CD4-positive, CD25-positive, alpha-beta regulatory T cell (primary cell): ENCODE data around the gene MMD. TPM values are rescaled to one million over a fixed set of nuclear protein-coding genes. Genes with fewer than 3 reads are reported as not detected.
A peak's percentile ranks its signal among the peaks of the same experiment; 100 is the strongest.
"Not testable (repeated sequence)": the region's sequence is repeated elsewhere in the genome, so short reads cannot be mapped to it uniquely, and the experiment has no call there.

Experiments used
- ATAC-seq, 2 donors: fragments of 150-1000 bp; cut with Tn5 transposase; one replicate each; pipeline ENCODE4 v1.10.0; 2021; ENCODE audit warnings: low read depth in 2 of 2, moderate number of reproducible peaks in 2 of 2, moderate library complexity in 1 of 2
- DNase-seq, 3 donors: peaks; one replicate each; pipeline versions ENCODE4 v3.0.0 to v3.0.0-alpha.2; 2012 to 2022; ENCODE audit warnings: mixed read lengths in 1 of 3
- H3K27ac ChIP-seq: one replicate; pipeline ENCODE4 v1.7.0; 2013; ENCODE audit warnings: mild to moderate bottlenecking, low read length; ENCODE audit not compliant: insufficient read depth, poor library complexity, severe bottlenecking
- H3K27me3 ChIP-seq: one replicate; pipeline ENCODE4 v1.7.0; 2013; ENCODE audit warnings: low read length; ENCODE audit not compliant: control insufficient read depth, insufficient read depth
- H3K36me3 ChIP-seq: one replicate; pipeline ENCODE4 v1.7.0; 2013; ENCODE audit warnings: mild to moderate bottlenecking, low read length, moderate library complexity; ENCODE audit not compliant: control insufficient read depth, insufficient read depth
- H3K4me1 ChIP-seq: 2 replicates; pipeline ENCODE4 v1.7.0; 2013; ENCODE audit warnings: mild to moderate bottlenecking, low read length; ENCODE audit not compliant: insufficient read depth, control insufficient read depth, poor library complexity, severe bottlenecking
- H3K4me3 ChIP-seq: one replicate; pipeline ENCODE4 v1.7.0; 2013; ENCODE audit warnings: low read depth, mild to moderate bottlenecking, low read length, moderate library complexity
- H3K9me3 ChIP-seq, 2 experiments: 1 replicate in 1 of 2; 2 replicates in 1 of 2; pipeline ENCODE4 v1.7.0; 2013; ENCODE audit warnings: low read length in 2 of 2, mild to moderate bottlenecking in 1 of 2, moderate library complexity in 1 of 2; ENCODE audit not compliant: control insufficient read depth in 2 of 2
- H3K27ac Mint-ChIP-seq, 3 donors: one replicate each; pipeline ENCODE4 v1.8.0; 2020 to 2022; ENCODE audit warnings: mild to moderate bottlenecking in 3 of 3, mixed read lengths in 3 of 3, moderate library complexity in 2 of 3
- H3K27me3 Mint-ChIP-seq: one replicate; pipeline ENCODE4 v1.8.0; 2022; ENCODE audit warnings: mild to moderate bottlenecking, mixed read lengths
- H3K36me3 Mint-ChIP-seq: one replicate; pipeline ENCODE4 v1.8.0; 2020; ENCODE audit warnings: mixed read lengths
- H3K4me1 Mint-ChIP-seq, 4 donors: one replicate each; pipeline ENCODE4 v1.8.0; 2020 to 2022; ENCODE audit warnings: mixed read lengths in 4 of 4, mild to moderate bottlenecking in 1 of 4
- H3K4me3 Mint-ChIP-seq, 4 donors: one replicate each; pipeline ENCODE4 v1.8.0; 2020 to 2022; ENCODE audit warnings: mild to moderate bottlenecking in 4 of 4, mixed read lengths in 4 of 4, moderate library complexity in 3 of 4
- H3K9me3 Mint-ChIP-seq, 7 donors: one replicate each; pipeline ENCODE4 v1.8.0; 2020 to 2022; ENCODE audit warnings: mixed read lengths in 7 of 7, mild to moderate bottlenecking in 3 of 7, moderate library complexity in 2 of 7
- polyA plus RNA-seq, 4 donors: library from polyadenylated mRNA; unstranded; fragments of 300-500 nt; fragmentation: Illumina TruSeq; gene quantifications; one replicate each; pipeline ENCODE4 v1.2.3, GENCODE V29; 2021
- total RNA-seq: library from RNA; stranded (reverse); gene quantifications from one replicate; pipeline ENCODE4 v1.2.3, GENCODE V29; 2022

The MMD gene
- total and polyA plus RNA-seq, 5 donors from 2014 or later, result 10.1 to 17.8 (median 12.0) TPM

GRCh38 chr17:55424893-55425540 lies 3.4 kb upstream of the MMD start:
- peaks cover 19% of the 10 kb centered on the region for H3K4me1 ChIP-seq
- DNase-seq, result no peak
- H3K4me1 Mint-ChIP-seq, result peaks cover 3 to 12% (median 8%) of the 10 kb centered on the region in 4 donors
- H3K27me3 Mint-ChIP-seq, result peaks cover 37% of the 10 kb centered on the region
- H3K9me3 Mint-ChIP-seq, result peaks cover 0 to 2% (median 0%) of the 10 kb centered on the region in 7 donors
- H3K36me3 ChIP-seq, result no peaks in the 10 kb centered on the region
- no peak for ATAC-seq
- H3K36me3 Mint-ChIP-seq, result no peaks in the 10 kb centered on the region
- H3K27ac ChIP-seq, result no peak overlapping the region
- H3K27me3 ChIP-seq, result peaks cover 22% of the 10 kb centered on the region
- H3K4me3 Mint-ChIP-seq, result peak overlapping the region in 2 of 4 donors; percentile 26 to 40
- no peak overlapping the region for H3K4me3 ChIP-seq
- no peaks in the 10 kb centered on the region for H3K9me3 ChIP-seq
- no peak overlapping the region for H3K27ac Mint-ChIP-seq

DNA sequence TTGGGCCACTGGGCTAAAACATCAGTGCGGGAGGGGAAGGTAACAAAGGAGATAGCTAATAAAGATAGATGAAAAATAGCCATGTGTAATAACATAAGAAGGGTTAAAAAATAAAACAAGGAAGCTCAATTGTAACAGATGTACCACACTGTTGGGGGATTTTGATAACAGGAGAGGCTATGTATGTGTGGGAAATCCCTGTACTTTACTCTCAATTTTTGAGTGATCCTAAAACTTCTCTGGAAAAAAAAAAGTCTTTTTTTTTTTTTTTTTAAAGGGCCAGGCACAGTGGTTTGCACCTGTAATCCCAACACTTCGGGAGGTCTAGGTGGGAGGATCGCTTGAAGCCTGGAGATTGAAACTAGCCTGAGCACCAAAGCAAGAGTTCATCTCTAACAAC lies 1.9 kb upstream of the MMD start:
- peaks cover 32% of the 10 kb centered on the region for H3K27me3 Mint-ChIP-seq
- H3K36me3 Mint-ChIP-seq, result no peaks in the 10 kb centered on the region
- no peak for DNase-seq
- ATAC-seq, result no peak
- Histone ChIP-seq H3K27me3 (peaks cover 22% of the 10 kb centered on the region), H3K4me1 (peaks cover 33% of the 10 kb centered on the region), H3K9me3 (no peaks in the 10 kb centered on the region), H3K4me3 (no peak overlapping the region), H3K27ac (no peak overlapping the region), H3K36me3 (no peaks in the 10 kb centered on the region)
- peak overlapping the region; percentile 10 to 87 (median 40) for H3K4me3 Mint-ChIP-seq
- peak overlapping the region in 1 of 3 donors; percentile 58 for H3K27ac Mint-ChIP-seq
- peaks cover 0 to 2% (median 0%) of the 10 kb centered on the region in 7 donors for H3K9me3 Mint-ChIP-seq
- H3K4me1 Mint-ChIP-seq, result peaks cover 17 to 27% (median 22%) of the 10 kb centered on the region in 4 donors

DNA sequence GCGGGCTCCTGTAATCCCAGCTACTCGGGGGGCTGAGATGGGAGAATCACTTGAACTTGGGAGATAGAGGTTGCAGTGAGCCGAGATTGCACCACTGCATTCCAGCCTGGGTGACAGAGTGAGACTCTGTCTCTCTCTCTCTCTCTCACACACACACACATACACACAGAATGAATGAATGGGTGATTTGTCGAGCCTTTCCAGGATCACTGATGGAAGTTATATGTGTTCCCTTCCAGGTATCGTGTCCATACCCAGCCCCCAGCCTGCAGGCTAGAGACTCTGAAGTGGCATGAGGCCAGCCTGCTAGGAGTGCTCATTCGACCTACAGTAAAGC lies 1.2 kb upstream of the MMD start:
- not testable (repeated sequence) for H3K36me3 ChIP-seq, DNase-seq, H3K36me3 Mint-ChIP-seq, ATAC-seq, H3K27ac ChIP-seq, H3K9me3 Mint-ChIP-seq, H3K4me3 ChIP-seq, H3K9me3 ChIP-seq
- Histone ChIP-seq H3K4me1 (peaks cover 33% of the 10 kb centered on the region), H3K27me3 (peaks cover 19% of the 10 kb centered on the region)
- Mint-ChIP-seq H3K4me1 (peaks cover 21 to 34% (median 28%) of the 10 kb centered on the region in 4 donors), H3K27ac (peak overlapping the region in 1 of 3 donors; percentile 58), H3K4me3 (peak overlapping the region; percentile 51 to 87 (median 84)), H3K27me3 (peaks cover 26% of the 10 kb centered on the region)

DNA sequence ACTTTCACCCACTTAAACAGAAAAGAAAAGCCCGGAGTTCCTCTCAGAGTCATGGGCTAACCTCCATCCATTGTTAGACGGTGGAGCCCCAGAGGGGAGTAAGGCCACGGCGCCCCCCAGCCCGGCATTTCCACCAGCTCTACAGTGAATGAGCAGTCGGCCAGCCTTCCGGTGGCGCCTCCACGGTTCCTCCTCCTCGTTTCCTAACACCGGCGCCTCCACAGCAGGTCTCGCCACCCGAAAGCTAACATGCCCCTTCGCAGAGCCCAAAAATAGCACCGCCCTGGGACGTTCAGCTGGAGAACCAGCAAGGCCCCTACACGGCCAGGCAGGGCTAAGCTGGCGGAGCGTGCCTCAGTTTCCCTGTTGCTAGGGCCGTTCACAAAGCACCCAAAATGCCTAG lies 858 bp downstream of the MMD start:
- DNase-seq (peak; percentile 27 to 66 (median 29)), ATAC-seq (no peak)
- peak overlapping the region; percentile 88 to 98 (median 96) for H3K27ac Mint-ChIP-seq
- peak overlapping the region; percentile 73 for H3K27ac ChIP-seq
- peaks cover 37 to 48% (median 41%) of the 10 kb centered on the region in 4 donors for H3K4me1 Mint-ChIP-seq
- H3K4me3 Mint-ChIP-seq, result peak overlapping the region; percentile 91 to 98 (median 92)
- H3K9me3 ChIP-seq, result no peaks in the 10 kb centered on the region
- H3K36me3 ChIP-seq, result no peaks in the 10 kb centered on the region
- peaks cover 33% of the 10 kb centered on the region for H3K4me1 ChIP-seq
- peak overlapping the region; percentile 86 for H3K4me3 ChIP-seq
- peaks cover 22% of the 10 kb centered on the region for H3K27me3 Mint-ChIP-seq
- peaks cover 0 to 2% (median 0%) of the 10 kb centered on the region in 7 donors for H3K9me3 Mint-ChIP-seq
- H3K36me3 Mint-ChIP-seq, result no peaks in the 10 kb centered on the region
- peaks cover 19% of the 10 kb centered on the region for H3K27me3 ChIP-seq

DNA sequence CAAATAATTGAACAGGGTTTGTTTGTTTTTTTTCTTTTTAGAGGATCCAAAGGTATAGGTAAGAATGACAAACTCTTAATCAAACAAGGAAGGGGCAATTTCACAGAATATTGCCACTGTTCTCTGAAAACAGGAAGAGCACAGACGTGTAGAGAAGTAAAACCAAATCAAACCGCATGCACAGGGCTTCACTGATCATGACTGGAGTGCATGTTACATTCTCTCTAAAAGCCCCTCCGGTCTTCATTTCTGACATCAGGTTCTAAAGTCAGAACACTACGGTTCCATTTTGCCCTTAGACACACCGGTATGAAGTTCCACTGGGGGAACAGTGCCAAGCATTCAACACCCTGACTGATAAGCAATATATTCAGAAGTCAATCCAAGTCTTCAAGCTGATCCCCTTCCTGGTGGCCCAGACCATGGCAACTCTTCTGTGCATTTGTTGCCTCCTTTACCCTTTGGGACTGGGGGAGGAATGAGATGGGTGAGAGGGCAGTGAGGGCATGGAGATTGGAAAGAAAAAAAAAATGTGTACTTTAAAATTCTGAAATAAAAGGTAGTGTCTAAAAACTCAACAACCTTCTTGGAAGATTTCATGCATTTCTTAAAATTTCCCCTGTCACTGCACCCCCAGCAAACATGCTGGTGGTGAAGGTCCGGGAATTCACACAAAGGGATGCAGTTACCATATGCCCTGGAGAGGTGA lies 1.4 kb downstream of the MMD start:
- Mint-ChIP-seq H3K36me3 (no peaks in the 10 kb centered on the region), H3K9me3 (peaks cover 0 to 2% (median 0%) of the 10 kb centered on the region in 7 donors), H3K27me3 (peaks cover 17% of the 10 kb centered on the region), H3K4me3 (peak overlapping the region; percentile 91 to 98 (median 92)), H3K27ac (peak overlapping the region; percentile 88 to 98 (median 96)), H3K4me1 (peaks cover 37 to 50% (median 42%) of the 10 kb centered on the region in 4 donors)
- H3K4me1 ChIP-seq, result peaks cover 33% of the 10 kb centered on the region
- H3K27me3 ChIP-seq, result peaks cover 17% of the 10 kb centered on the region
- peak overlapping the region; percentile 73 for H3K27ac ChIP-seq
- H3K9me3 ChIP-seq, result no peaks in the 10 kb centered on the region
- H3K4me3 ChIP-seq, result peak overlapping the region; percentile 86
- ATAC-seq (peak; percentile 56 to 57), DNase-seq (peak in 2 of 3 donors; percentile 47 to 94)
- no peaks in the 10 kb centered on the region for H3K36me3 ChIP-seq

DNA sequence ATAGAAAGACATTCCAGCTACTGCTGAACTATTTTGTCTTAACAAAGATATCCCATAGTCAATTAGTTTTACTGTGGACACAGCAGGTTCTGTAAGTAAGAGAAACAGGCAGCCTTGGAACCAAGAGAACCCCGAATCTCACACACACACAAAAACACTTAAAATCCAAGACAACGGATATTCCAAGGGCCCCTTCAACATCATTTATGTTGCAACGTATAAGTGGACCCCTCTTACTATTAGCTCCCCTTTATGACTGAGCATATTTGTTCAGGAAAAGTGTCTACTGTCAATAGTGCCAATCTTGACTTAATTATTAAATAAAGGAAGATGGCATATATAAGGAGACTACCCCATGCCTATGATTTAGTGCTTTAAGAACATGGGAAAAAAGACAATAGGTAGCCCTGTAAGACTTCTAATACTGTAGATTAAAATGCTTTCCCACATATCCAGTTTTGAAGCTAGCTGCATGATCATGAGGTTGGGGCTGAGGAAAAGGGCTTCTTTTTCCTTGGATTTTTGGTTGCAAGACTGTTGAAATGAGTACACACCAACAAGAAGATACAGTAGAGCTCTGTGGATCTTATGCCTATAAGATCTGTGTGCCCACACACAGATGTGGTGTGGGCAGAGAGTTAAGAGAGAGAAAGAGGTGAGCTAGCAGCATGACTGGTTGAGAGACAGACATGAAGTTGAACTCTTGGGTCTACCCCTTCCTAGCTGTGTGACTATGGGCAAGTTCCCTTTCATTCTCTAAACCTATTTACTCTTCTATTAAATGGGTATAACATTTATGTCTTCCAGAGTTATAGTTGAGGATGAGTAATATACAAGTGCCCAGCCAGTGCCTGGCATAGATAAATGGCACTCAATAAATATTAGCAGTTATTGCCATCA lies 3.0 kb downstream of the MMD start:
- Histone ChIP-seq H3K9me3 (no peaks in the 10 kb centered on the region), H3K27me3 (peaks cover 7% of the 10 kb centered on the region), H3K27ac (peak overlapping the region; percentile 17), H3K4me3 (no peak overlapping the region), H3K4me1 (peaks cover 33% of the 10 kb centered on the region), H3K36me3 (peaks cover 5% of the 10 kb centered on the region)
- H3K27me3 Mint-ChIP-seq, result peaks cover 5% of the 10 kb centered on the region
- H3K27ac Mint-ChIP-seq, result peak overlapping the region; percentile 88 to 98 (median 96)
- DNase-seq (no peak), ATAC-seq (no peak)
- peaks cover 5% of the 10 kb centered on the region for H3K36me3 Mint-ChIP-seq
- peaks cover 45 to 61% (median 48%) of the 10 kb centered on the region in 4 donors for H3K4me1 Mint-ChIP-seq
- no peaks in the 10 kb centered on the region for H3K9me3 Mint-ChIP-seq
- H3K4me3 Mint-ChIP-seq, result peak overlapping the region; percentile 13 to 98 (median 92)
